Measurements from ENCODE around the gene CSNK2B.

The CSNK2B gene

GRCh38 chr6:31717499-31718222 is 51.8 kb downstream of the CSNK2B start:
- DNase-seq: no peak

DNA sequence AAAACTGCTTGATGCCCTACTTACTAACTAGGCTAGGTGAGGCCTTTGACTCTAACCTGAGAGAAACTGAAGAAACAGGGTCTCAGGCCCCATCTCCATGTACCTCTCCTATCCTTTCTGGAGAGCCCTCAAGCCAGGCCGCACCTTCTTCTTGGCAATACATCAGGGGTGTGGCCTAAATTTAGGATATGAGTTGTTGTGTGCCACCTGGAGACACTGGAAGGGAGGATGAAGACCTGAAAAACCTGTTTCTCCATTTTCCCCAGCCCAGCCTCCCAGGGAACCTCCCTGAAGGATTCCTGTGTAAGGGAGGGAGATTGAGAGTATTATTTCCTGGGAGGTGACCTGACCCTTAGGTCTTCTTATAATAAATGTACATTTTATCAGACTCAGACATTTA is 52.4 kb downstream of the CSNK2B start:
- no peak for DNase-seq

- DNase-seq: no peak
Measured at GRCh38 chr6:31719001-31719400, 53.1 kb downstream of the CSNK2B start.

Measured in retina (tissue), 1 donor.